Activated naive CD8-positive, alpha-beta T cell treated with anti-CD3 and anti-CD28 coated beads for 36 hours (primary cell): ENCODE results near the gene ACSL5. TPM values are rescaled to one million over a fixed set of nuclear protein-coding genes. Genes with fewer than 3 reads are reported as not detected.
A peak's percentile ranks its signal among the peaks of the same experiment; 100 is the strongest.
"Not testable (repeated sequence)": the region's sequence is repeated elsewhere in the genome, so short reads cannot be mapped to it uniquely, and the experiment has no call there.

Experiments used
- DNase-seq: peaks from one replicate; pipeline ENCODE4 v3.0.0; 2021
- H3K27ac Mint-ChIP-seq: one replicate; pipeline ENCODE4 v1.8.0; 2022; ENCODE audit warnings: mild to moderate bottlenecking, moderate library complexity, mixed read lengths
- H3K27me3 Mint-ChIP-seq: one replicate; pipeline ENCODE4 v1.8.0; 2022; ENCODE audit warnings: mild to moderate bottlenecking, mixed read lengths
- H3K36me3 Mint-ChIP-seq: one replicate; pipeline ENCODE4 v1.8.0; 2021; ENCODE audit warnings: mild to moderate bottlenecking, mixed read lengths
- H3K4me1 Mint-ChIP-seq: one replicate; pipeline ENCODE4 v1.8.0; 2021; ENCODE audit warnings: mixed read lengths
- H3K4me3 Mint-ChIP-seq: one replicate; pipeline ENCODE4 v1.8.0; 2022; ENCODE audit warnings: mild to moderate bottlenecking, moderate library complexity, mixed read lengths
- H3K9me3 Mint-ChIP-seq: one replicate; pipeline ENCODE4 v1.8.0; 2022; ENCODE audit warnings: mixed read lengths
- total RNA-seq, 2 experiments: library from RNA; stranded (reverse); gene quantifications; one replicate each; pipeline ENCODE4 v1.2.3, GENCODE V29; 2021

Gene ACSL5
- total RNA-seq, 2 experiments from 2014 or later: 50.3 to 54.3 TPM

DNA sequence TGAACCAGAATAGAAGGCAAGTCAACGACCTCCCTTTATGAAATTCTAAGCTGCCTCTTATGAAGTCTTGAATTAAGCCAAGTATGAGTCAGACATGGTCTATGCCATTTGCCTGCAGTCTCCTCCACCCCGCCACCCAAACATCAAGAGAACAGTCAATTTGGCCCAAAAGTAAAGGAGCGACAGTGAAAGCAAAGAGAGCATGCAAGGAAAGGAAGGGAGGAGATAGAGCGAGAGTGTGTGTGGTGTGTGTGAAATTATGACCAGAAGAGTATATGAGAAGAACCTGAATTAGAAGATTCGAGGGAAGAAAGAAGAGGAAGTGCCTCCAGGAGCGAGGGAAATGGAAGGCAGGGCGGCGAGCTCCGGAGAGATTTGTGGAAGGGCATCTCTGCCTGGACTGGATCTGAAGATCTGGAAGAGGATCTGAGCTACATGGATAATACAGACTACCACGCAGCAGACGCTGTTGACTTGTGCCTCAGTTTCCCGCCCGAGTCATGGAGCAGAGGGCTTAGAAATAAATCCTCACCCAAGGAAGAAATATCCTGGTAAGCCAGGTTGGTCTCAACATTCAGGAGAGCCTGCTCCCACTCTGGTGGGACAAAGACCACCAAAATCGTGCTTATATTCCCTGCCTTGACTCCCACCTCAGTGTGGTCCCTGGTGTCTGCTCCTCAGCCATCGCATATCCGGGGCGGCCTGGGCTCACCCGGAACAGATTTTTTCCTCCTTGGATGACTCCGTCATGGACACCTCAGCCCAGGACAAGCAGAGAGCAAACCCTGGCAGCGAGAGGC lies 72.3 kb downstream of the ACSL5 start:
- Mint-ChIP-seq H3K27me3 (no peaks in the 10 kb centered on the region), H3K9me3 (no peaks in the 10 kb centered on the region), H3K27ac (peak overlapping the region; percentile 85), H3K4me1 (peaks cover 49% of the 10 kb centered on the region), H3K4me3 (peak overlapping the region; percentile 91), H3K36me3 (peaks cover 26% of the 10 kb centered on the region)
- no peak for DNase-seq

DNA sequence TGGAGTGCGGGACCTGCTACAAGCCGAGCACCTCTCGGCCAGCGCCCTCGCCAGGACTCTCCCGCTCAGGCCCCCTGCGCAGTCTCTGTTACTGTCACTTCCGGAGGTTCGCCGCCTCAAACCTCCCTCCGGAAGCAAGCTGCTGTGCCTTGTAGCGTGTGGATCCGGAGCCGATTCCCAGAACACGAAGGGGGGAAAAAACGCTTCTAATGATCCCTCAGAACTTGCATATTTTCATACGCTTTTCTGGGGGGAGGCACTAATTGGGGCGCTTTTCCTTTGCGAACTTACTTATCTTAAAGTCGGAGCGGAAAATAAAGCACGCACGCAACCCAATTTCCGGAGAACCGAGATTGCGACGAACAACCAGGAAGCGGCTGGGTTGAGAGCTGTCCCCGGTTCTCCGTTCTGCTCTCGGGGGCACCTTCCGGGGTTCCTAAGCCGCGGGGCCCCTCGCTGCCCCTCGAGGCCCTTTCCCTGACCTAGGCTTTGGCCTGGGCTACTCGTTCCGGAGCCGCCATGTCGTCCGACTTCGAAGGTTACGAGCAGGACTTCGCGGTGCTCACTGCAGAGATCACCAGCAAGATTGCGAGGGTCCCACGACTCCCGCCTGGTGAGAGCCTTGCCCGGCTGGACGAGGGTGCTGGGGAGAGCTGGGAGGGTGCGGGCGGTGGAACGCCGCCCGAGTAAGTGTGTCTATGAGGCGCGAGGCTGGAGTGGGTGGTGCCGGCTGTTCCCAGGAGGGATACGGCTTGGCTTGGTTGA lies 73.1 kb downstream of the ACSL5 start, which contains the start of the genes VTI1A and ZDHHC6:
VTI1A (plus strand) TSS at position 361 of the 765 bp plus-strand sequence; CDS start at position 520, 159 bp downstream.
ZDHHC6 (minus strand) TSS at position 60 of the 765 bp plus-strand sequence. CDS start 1,478 bp downstream, outside the sequence.
- Mint-ChIP-seq H3K36me3 (peaks cover 21% of the 10 kb centered on the region), H3K27ac (peak within 1 kb of the TSS; percentile 85), H3K9me3 (no peaks in the 10 kb centered on the region), H3K27me3 (no peaks in the 10 kb centered on the region), H3K4me3 (peak within 1 kb of the TSS; percentile 91), H3K4me1 (peaks cover 47% of the 10 kb centered on the region)
- peak; percentile 81 for DNase-seq

DNA sequence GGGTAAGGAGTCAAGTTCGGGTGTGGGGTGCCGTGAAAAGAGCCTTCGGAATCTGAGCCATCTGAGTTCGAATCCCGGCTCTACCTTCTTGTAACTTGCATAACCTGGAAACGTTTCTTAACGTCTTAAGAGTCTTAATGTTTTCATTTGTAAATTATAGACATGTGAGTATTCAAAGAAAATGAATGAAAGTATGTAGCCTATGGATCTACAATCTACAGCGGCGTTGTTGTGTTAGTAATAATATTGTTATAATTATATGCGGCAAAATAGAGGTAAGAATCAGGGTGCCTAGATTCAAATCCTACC lies 73.7 kb downstream of the ACSL5 start:
- no peak for DNase-seq
- H3K27ac Mint-ChIP-seq: peak overlapping the region; percentile 85
- H3K4me1 Mint-ChIP-seq: peaks cover 43% of the 10 kb centered on the region
- peaks cover 21% of the 10 kb centered on the region for H3K36me3 Mint-ChIP-seq
- H3K27me3 Mint-ChIP-seq: no peaks in the 10 kb centered on the region
- H3K4me3 Mint-ChIP-seq: peak overlapping the region; percentile 91
- no peaks in the 10 kb centered on the region for H3K9me3 Mint-ChIP-seq

DNA sequence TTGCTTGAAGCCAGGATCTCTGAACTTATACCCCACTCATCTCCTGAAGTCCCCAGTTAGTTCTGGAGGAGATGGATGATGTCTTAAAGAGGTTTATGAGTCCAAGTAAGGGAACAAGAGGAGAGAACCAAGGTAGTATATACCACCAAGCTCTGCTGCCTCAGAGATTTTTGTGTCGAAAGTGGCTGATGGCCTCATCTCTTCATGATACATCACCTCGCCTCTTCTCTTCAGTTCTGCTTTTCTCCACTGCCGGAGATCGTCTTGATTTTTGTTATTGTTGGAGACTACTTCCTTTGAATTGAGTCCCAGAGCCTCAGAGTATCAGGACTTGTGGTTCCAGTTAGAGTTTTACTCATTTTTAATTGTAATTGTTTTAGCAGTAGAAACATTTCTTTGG lies 75.0 kb downstream of the ACSL5 start:
- Mint-ChIP-seq H3K27ac (no peak overlapping the region), H3K36me3 (peaks cover 18% of the 10 kb centered on the region), H3K27me3 (no peaks in the 10 kb centered on the region), H3K4me1 (peaks cover 38% of the 10 kb centered on the region), H3K4me3 (peak overlapping the region; percentile 91), H3K9me3 (no peaks in the 10 kb centered on the region)
- DNase-seq: no peak

DNA sequence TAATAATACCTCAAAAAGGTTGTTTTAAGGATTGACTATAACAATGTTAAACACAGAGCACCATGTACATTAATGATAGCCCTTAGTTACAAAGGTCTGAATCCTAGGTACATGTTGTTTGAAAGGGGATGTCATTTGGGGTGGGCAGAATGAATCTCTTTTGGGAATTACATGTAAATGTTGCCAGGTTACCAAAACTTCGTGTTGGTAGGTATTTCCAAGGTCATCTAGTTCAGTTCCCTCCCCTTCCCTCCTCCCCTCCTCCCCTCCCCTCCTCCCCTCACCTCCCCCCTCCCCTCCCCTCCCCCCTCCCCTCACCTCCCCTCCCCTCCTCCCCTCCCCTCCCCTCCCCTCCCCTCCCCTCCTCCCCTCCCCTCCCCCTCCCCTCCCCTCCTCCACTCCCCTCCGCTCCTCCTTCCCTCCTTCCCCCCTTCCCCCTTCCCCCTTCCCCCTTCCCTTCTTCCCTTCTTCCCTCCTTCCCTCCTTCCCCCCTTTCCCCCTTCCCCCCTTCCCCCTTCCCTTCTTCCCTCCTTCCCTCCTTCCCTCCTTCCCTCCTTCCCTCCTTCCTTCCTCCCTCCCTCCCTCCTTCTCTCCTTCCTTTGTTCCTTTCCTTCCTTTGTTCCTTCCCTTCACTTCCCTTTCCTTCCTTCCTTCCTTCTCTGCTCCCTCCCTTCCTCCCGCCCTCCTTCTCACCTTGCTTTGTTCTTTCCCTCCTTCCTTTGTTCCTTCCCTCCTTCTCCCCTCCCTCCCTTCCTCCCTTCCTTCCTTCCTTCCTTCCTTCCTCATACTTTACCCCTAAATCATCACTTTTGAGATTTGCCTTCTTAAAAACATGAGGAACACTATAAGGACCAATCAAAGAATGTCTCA lies 81.2 kb downstream of the ACSL5 start:
- Mint-ChIP-seq H3K9me3 (no peaks in the 10 kb centered on the region), H3K4me1 (peaks cover 24% of the 10 kb centered on the region), H3K27me3 (no peaks in the 10 kb centered on the region), H3K27ac (peak overlapping the region; percentile 85), H3K36me3 (no peaks in the 10 kb centered on the region), H3K4me3 (peak overlapping the region; percentile 34)
- DNase-seq: no peak

DNA sequence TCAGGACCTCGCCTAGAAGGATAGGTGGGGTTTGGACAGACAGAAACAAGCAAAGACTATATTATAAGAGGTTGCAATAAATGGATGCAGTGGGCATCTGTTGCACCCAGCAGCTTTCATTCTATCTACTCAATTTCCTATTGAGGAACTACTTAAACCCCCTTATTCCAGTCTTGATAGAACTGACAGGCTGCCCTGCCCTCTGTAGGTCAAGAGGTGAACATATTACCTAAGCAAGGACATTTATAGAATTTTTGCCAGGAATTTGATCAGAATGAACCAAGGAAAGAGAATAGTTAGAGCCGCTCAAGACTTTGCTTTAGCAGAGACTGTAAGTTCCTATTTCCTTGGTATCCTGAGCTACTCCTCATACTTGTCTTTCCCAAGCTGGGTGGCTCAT lies 82.6 kb downstream of the ACSL5 start:
- Mint-ChIP-seq H3K27me3 (no peaks in the 10 kb centered on the region), H3K9me3 (no peaks in the 10 kb centered on the region), H3K4me3 (no peak overlapping the region), H3K27ac (no peak overlapping the region), H3K4me1 (peaks cover 24% of the 10 kb centered on the region), H3K36me3 (peaks cover 5% of the 10 kb centered on the region)
- DNase-seq: no peak

DNA sequence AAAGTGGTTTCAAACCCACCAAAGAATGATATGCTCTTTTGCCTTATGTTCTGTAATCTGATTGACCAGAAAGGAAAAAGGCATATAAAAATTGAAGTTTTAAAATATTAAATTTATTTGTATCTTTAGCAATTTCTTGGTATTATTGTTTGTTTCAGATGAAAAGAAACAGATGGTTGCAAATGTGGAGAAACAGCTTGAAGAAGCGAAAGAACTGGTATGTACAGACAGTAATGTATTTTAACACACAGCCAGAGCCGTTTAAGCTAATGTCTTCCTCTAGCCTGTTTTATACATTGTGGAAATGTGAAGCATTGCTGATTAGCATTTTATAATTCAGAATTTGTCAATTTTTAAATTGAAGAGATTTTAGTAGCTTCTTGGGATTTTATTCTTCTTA lies 86.5 kb downstream of the ACSL5 start:
- no peak overlapping the region for H3K4me3 Mint-ChIP-seq
- H3K36me3 Mint-ChIP-seq: peaks cover 31% of the 10 kb centered on the region
- peak overlapping the region; percentile 67 for H3K27ac Mint-ChIP-seq
- DNase-seq: no peak
- H3K27me3 Mint-ChIP-seq: no peaks in the 10 kb centered on the region
- H3K4me1 Mint-ChIP-seq: peaks cover 27% of the 10 kb centered on the region
- H3K9me3 Mint-ChIP-seq: peaks cover 3% of the 10 kb centered on the region

DNA sequence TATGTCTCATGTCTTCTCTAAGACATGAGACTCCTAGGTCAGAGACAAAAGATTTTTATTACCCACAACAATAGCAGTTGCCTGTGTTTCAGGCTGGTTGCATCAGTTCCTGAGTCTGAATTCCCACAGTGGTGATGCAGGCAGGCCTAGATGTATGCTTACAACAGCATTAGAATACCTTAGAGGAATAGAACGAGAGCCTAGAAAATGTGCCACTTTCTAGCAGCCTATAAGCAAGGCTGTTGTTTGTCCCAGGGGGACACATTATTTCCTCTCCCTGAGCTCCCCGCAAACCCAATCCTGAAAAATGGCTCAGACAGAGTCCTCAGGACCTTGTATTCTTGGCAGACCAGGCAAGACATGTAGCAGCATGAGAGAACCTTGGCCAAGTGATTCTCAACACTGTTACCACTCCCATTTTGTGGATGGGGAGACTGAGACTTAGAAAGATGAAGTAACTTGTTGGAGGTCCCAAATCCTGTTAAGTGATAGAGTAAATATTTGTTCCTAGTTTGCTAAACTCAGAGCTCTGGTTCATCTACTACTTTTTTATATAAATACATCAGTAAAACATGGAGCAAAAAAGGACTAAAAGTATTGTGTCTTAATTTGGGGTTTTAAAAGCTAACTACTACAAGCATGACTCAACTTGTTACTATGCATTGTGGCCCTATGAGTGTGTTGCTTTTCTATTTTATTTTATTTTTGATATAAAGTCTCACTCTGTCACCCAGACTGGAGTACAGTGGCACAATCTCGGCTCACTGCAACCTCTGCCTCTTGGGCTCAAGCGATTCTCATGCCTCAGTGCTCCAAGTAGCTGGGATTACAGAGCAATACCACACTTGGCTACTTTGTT lies 87.3 kb downstream of the ACSL5 start:
- Mint-ChIP-seq H3K4me3 (no peak overlapping the region), H3K9me3 (peaks cover 5% of the 10 kb centered on the region), H3K36me3 (peaks cover 39% of the 10 kb centered on the region), H3K27me3 (no peaks in the 10 kb centered on the region), H3K4me1 (peaks cover 24% of the 10 kb centered on the region), H3K27ac (peak overlapping the region; percentile 95)
- DNase-seq: peak; percentile 51

DNA sequence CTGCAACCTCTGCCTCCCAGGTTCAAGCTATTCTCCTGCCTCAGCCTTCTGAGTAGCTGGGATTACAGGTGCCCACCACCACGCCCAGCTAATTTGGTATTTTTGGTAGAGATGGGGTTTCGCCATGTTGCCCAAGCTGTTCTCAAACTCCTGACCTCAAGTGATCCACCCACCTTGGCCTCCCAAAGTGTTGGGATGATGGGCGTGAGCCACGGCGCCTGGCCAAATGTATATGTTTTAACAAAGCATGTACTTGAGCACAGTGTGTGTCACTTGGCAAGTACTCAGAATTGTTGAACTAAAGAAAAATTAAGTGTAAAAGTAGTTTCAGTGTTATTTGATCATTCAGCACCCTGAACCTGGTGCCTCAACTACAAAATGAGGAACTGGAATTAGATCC lies 90.2 kb downstream of the ACSL5 start:
- not testable (repeated sequence) for H3K27me3 Mint-ChIP-seq, DNase-seq, H3K9me3 Mint-ChIP-seq, H3K4me3 Mint-ChIP-seq, H3K27ac Mint-ChIP-seq
- peaks cover 24% of the 10 kb centered on the region for H3K4me1 Mint-ChIP-seq
- peaks cover 43% of the 10 kb centered on the region for H3K36me3 Mint-ChIP-seq

DNA sequence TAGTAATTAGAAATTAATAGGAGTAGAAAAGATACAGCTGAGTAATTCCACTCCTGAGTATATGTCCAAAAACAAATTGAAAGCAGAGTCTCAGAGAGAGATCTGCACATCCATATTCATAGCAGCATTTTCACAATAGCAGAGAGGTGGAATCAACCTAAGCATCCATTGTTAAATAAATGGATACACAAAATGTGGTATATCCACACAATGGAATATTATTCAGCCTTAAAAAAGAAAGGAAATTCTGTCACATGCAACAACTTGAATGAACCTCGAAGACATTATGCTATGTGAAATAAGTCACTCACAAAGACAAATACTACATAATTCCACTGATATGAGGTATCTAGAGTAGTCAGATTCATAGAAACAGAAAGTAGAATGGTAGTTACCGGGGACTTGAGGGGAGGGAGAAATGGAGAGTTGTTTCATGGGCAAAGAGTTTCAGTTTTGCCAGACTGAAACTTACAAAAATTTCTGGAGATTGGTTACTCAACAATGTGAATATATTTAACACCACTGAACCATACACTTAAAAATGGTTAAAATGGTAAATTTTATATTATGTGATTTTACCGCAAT lies 91.5 kb downstream of the ACSL5 start:
- Mint-ChIP-seq H3K27ac (peak overlapping the region; percentile 73), H3K36me3 (peaks cover 43% of the 10 kb centered on the region), H3K4me3 (no peak overlapping the region)

DNA sequence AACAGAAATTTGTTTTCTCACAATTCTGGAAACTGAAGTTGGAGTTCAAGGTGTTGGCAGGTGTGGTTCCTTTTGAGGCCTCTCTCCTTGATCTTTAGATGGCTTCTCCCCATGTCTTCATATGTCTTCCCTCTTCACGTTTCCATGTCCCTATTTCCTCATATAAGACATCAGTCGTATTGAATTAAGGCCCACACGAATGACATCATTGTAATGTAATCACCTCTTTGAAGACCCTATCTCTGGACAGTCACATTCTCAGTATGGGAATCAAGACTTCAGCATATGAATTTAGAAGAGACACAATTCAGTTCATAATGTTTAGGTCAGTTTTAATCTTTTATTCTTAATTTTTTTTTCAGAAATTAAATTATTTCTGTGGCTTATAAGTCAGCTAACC lies 92.9 kb downstream of the ACSL5 start:
- DNase-seq: no peak
- Mint-ChIP-seq H3K27me3 (no peaks in the 10 kb centered on the region), H3K4me1 (peaks cover 13% of the 10 kb centered on the region), H3K4me3 (no peak overlapping the region), H3K36me3 (peaks cover 35% of the 10 kb centered on the region), H3K27ac (no peak overlapping the region), H3K9me3 (peaks cover 5% of the 10 kb centered on the region)

More for the DNA sequence above, 91.5 kb downstream of the ACSL5 start:
- Mint-ChIP-seq H3K27me3 (no peaks in the 10 kb centered on the region), H3K4me1 (peaks cover 19% of the 10 kb centered on the region), H3K9me3 (peaks cover 5% of the 10 kb centered on the region)
- DNase-seq: no peak

DNA sequence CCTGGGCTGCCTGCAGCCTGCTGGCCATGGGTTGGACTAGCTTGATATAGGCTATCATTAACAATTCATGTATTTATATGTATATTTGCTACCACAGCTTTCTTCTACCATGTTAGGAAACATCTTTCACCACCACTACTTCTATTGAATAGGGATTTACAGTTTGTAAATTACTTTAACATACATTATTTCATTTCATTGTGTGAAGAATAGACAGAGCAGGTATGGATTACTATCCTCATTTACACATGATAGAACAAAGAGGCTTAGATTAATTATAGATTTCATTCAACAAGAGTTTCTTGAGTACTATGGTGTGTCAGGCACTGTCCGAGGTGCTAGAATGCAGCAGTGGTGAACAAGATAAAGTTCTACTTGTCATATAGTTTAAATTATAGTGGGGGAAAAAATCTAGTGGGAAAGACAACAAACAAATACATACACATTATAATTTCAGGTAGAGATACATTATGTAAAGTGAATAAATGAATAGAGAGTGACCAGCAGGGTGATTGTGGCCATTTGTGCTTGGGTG lies 93.7 kb downstream of the ACSL5 start:
- Mint-ChIP-seq H3K27ac (no peak overlapping the region), H3K4me1 (peaks cover 14% of the 10 kb centered on the region), H3K4me3 (no peak overlapping the region), H3K9me3 (peaks cover 5% of the 10 kb centered on the region), H3K27me3 (no peaks in the 10 kb centered on the region), H3K36me3 (peaks cover 32% of the 10 kb centered on the region)
- no peak for DNase-seq

DNA sequence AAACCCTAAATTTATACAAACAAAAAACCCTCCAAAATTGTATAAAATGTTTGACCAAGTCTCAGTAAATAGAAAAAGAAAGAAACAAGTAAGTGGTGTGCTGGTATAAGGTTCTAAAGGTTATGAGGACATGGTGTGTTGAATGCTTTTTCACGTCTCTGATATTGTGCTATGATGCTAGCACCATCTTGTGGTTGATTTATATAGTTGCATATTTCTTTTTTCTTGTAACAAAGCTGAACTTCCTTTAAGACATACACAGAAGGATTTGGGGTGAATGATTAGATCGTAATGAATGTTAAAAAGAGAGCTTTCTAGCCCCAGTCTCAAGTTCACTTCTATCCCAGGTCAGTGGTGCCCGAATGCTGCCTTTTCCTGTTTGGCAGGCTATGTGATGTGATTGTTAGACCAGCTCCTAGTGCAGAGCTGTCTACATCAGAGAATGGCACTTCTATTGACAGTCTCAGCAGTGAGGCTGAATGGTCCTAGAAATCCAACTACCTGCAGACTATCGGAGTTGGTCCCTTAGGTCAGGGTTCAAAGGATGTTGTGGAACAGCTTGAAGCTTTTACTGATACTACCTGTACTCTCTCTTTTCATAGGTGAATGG lies 98.1 kb downstream of the ACSL5 start:
- Mint-ChIP-seq H3K27ac (no peak overlapping the region), H3K4me3 (no peak overlapping the region), H3K27me3 (no peaks in the 10 kb centered on the region), H3K36me3 (peaks cover 6% of the 10 kb centered on the region), H3K9me3 (no peaks in the 10 kb centered on the region), H3K4me1 (peaks cover 7% of the 10 kb centered on the region)
- no peak for DNase-seq
